ENCODE results near the gene MICU2. TPM values are rescaled to one million over a fixed set of nuclear protein-coding genes. Genes with fewer than 3 reads are reported as not detected.
A peak's percentile ranks its signal among the peaks of the same experiment; 100 is the strongest.

The MICU2 gene
- total and polyA plus RNA-seq, 2 of the 13 experiments (the other 11 are each of a cell fraction or from before 2014, with no cell fraction given) = 31.7 to 42.4 TPM

GRCh38 chr13:21458813-21459701 lies 144.9 kb downstream of the MICU2 start, which contains the start of gene ZDHHC20 (continued):
- TF ChIP-seq TFE3 (CRISPR knock-in tag; IDR thresholded peaks at IDR 0.05) (no peak), IKZF4 (CRISPR knock-in tag; IDR thresholded peaks at IDR 0.05; ENCODE audit: borderline replicate concordance, low read depth, not compliant biosample characterization) (peak; percentile 49), ZBTB49 (CRISPR knock-in tag; IDR thresholded peaks at IDR 0.05; ENCODE audit: borderline replicate concordance) (no peak), ATF4 (CRISPR knock-in tag; IDR thresholded peaks at IDR 0.05) (no peak), CCAR2 (optimal IDR thresholded peaks at IDR 0.05; ENCODE audit: low read depth, low read length) (no peak), ZNF205 (CRISPR knock-in tag; IDR thresholded peaks at IDR 0.05) (no peak), ZNF546 (CRISPR knock-in tag; conservative IDR thresholded peaks at IDR 0.05) (no peak), MTF2 (CRISPR knock-in tag; IDR thresholded peaks at IDR 0.05; ENCODE audit: borderline replicate concordance) (no peak), ZBTB3 (CRISPR knock-in tag; IDR thresholded peaks at IDR 0.05; ENCODE audit: borderline replicate concordance, low read depth) (no peak), TP53 (CRISPR knock-in tag; conservative IDR thresholded peaks at IDR 0.05) (no peak), ZNF776 (CRISPR knock-in tag; IDR thresholded peaks at IDR 0.05) (peak; percentile 55; the same call in 1 of the 2 replicates), ZNF740 (CRISPR knock-in tag; IDR thresholded peaks at IDR 0.05) (no peak), ZNF503 (CRISPR knock-in tag; IDR thresholded peaks at IDR 0.05) (no peak), SRY (CRISPR knock-in tag; IDR thresholded peaks at IDR 0.05) (peak; percentile 78; the same call in 1 of the 2 replicates), HMGXB4 (CRISPR knock-in tag; IDR thresholded peaks at IDR 0.05; ENCODE audit: borderline replicate concordance in 1 of 2, low read depth in 1 of 2) (peak; percentile 26 to 88; a peak in 3 of 4 replicates), ZNF256 (CRISPR knock-in tag; conservative IDR thresholded peaks at IDR 0.05) (no peak), MYC (CRISPR knock-in tag; IDR thresholded peaks at IDR 0.05; ENCODE audit: borderline replicate concordance) (peak; percentile 34; the same call in 1 of the 2 replicates)

Data from HepG2 (cell line).